ENCODE data around the gene CLCN7. TPM values are rescaled to one million over a fixed set of nuclear protein-coding genes. Genes with fewer than 3 reads are reported as not detected.

The CLCN7 gene
- total and polyA plus RNA-seq, 2 of the 8 experiments (the other 6 are each of a cell fraction or from before 2014, with no cell fraction given): 38.6 to 81.5 TPM

DNA sequence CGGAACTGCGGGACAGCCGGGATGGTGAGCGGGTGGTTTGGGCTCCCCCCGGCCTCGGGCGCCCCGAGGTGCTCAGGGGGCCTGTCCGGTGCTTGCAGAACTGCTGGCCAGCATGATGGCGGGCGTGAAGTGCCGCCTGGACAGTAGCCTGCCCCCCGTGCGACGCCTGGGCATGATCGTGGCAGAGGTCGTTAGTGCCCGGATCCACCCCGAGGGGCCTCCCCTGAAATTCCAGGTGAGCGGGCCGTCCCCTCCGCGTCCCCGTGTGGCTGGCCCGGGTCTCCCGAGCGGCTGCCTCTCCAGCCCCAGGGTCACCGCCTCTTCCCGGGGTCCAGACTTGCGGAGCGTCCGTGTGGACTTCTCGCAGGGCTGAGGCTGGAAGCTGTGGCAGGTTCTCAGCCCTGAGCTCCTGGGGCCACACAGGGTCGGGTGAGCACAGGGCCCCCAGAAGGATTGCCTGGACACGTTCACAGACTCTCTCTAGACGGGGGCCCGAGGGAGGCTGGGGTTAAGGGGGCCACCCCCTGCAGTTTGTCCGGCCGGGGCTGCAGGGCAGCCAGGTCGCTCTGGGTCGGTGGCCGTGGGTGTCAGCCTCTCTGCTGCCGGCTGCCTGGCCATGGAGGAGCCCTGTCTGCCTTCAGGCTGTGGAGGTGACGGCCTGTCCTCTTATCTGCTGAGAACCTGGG, 25.8 kb upstream of the CLCN7 start:
- POLR2A ChIA-PET (ENCODE audit: partially characterized antibody): interaction anchor here (16.8 kb wide), 1 partner anchor 10 kb away, joined by 175 read pairs; no protein-coding TSS in a partner anchor
- H2BK15ac ChIP-seq (ENCODE audit: low read length): no peak overlapping the region

More for the DNA sequence above, 25.8 kb upstream of the CLCN7 start:
- no peak overlapping the region for H3K4me3 ChIP-seq (ENCODE audit: extremely low read depth in 1 of 4, insufficient read depth in 2 of 4, low read depth in 3 of 4, low read length in 4 of 4)
- peaks cover 2 to 7% of the 10 kb centered on the region in 2 experiments for H4K20me1 ChIP-seq (replicated peaks in 1 of 2; ENCODE audit: control insufficient read depth in 1 of 2, insufficient read depth in 2 of 2, low read length in 2 of 2)
- no peak overlapping the region for H2BK20ac ChIP-seq (ENCODE audit: low read length)
- H3K4ac ChIP-seq (replicated peaks; ENCODE audit: insufficient read length, low read depth, low read length): no peak overlapping the region
- H2BK120ac ChIP-seq (replicated peaks; ENCODE audit: low read depth, low read length): no peak overlapping the region
- H3K9me3 ChIP-seq (ENCODE audit: insufficient read depth in 2 of 2, low read depth in 1 of 2, low read length in 1 of 2): no peaks in the 10 kb centered on the region
- 91% methylated on average over 26 of the region's 44 CpGs; no CpG with 5 or more reads in 1 of the 2 experiments for WGBS, 2 experiments (ENCODE audit: extremely low coverage in 1 of 2, insufficient coverage in 1 of 2, insufficient read length in 1 of 2, insufficient replicate concordance in 2 of 2, low coverage in 1 of 2, low lambda C conversion rate in 2 of 2, missing lambda C conversion rate in 1 of 2)
- H3K79me1 ChIP-seq (ENCODE audit: low read depth, low read length): no peaks in the 10 kb centered on the region; the same call in 1 of the 2 replicates
- no peak overlapping the region for H2BK12ac ChIP-seq (ENCODE audit: low read depth, low read length)
- H3K9ac ChIP-seq (replicated peaks in 1 of 4; ENCODE audit: extremely low read depth in 1 of 4, low read depth in 3 of 4, low read length in 3 of 4): no peak overlapping the region
- H3K23ac ChIP-seq (ENCODE audit: insufficient read length): no peak overlapping the region
- H3K79me2 ChIP-seq (ENCODE audit: control insufficient read depth in 1 of 2, insufficient read depth in 2 of 2, low read length in 2 of 2): no peaks in the 10 kb centered on the region; a peak in 1 of 4 replicates
- no peak overlapping the region for H4K8ac ChIP-seq (ENCODE audit: extremely low read depth, insufficient read depth, low read length)
- H3K18ac ChIP-seq (ENCODE audit: extremely low read depth, low read length): no peak overlapping the region
- no peak overlapping the region for H3K4me2 ChIP-seq (ENCODE audit: insufficient read depth in 1 of 2, low read depth in 2 of 2, low read length in 2 of 2)
- H2AK5ac ChIP-seq (ENCODE audit: low read depth, low read length): no peak overlapping the region
- H3K36me3 ChIP-seq (ENCODE audit: control insufficient read depth in 2 of 4, insufficient read depth in 4 of 4, low read length in 3 of 4): peaks cover 13 to 72% (median 31%) of the 10 kb centered on the region in 4 experiments
- H3K14ac ChIP-seq (ENCODE audit: insufficient read length): no peak overlapping the region
- H3K27ac ChIP-seq (ENCODE audit: low read depth, low read length): no peak overlapping the region
- DNase-seq (ENCODE audit: low read depth in 1 of 2, low spot score in 2 of 2) (no peak), FAIRE-seq (no peak)
- TF ChIP-seq SIN3A (conservative IDR thresholded peaks at IDR 0.05 in 1 of 2, IDR thresholded peaks at IDR 0.05 in 1 of 2; ENCODE audit: low read depth in 1 of 2, low read length in 2 of 2): no peak
- TF ChIP-seq TAF1 (IDR thresholded peaks at IDR 0.05; ENCODE audit: low read depth, low read length): no peak
- no peak for TF ChIP-seq CBX8 (IDR thresholded peaks at IDR 0.05; ENCODE audit: borderline replicate concordance, low read depth, low read length)
- no peak for TF ChIP-seq CTBP2 (IDR thresholded peaks at IDR 0.05; ENCODE audit: borderline replicate concordance, insufficient read depth, insufficient read length, low read length)
- TF ChIP-seq, protein P1, sequence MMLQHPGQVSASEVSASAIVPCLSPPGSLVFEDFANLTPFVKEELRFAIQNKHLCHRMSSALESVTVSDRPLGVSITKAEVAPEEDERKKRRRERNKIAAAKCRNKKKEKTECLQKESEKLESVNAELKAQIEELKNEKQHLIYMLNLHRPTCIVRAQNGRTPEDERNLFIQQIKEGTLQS (IDR thresholded peaks at IDR 0.05; ENCODE audit: insufficient read depth, low read depth, low read length): no peak
- no peak for TF ChIP-seq HDAC2 (IDR thresholded peaks at IDR 0.05; ENCODE audit: borderline replicate concordance in 1 of 2, low read depth in 2 of 2, low read length in 2 of 2)
- no peak for TF ChIP-seq SP4 (IDR thresholded peaks at IDR 0.05; ENCODE audit: low read length)
- no peak for TF ChIP-seq HDAC6 (IDR thresholded peaks at IDR 0.05; ENCODE audit: low read depth, low read length)
- no peak for TF ChIP-seq KDM1A (IDR thresholded peaks at IDR 0.05; ENCODE audit: borderline replicate concordance, low read length)
- H4K91ac ChIP-seq (replicated peaks; ENCODE audit: insufficient read length, low read length): no peak overlapping the region
- no peak overlapping the region for H2AFZ ChIP-seq (ENCODE audit: low read length)
- H3K27me3 ChIP-seq (replicated peaks in 1 of 4; ENCODE audit: control insufficient read depth in 3 of 4, extremely low read depth in 1 of 4, insufficient read depth in 3 of 4, low read length in 3 of 4): no peaks in the 10 kb centered on the region
- CTCF ChIA-PET (ENCODE audit: partially characterized antibody): interaction anchor here (1.8 kb wide), 1 partner anchor 10 kb away, joined by 6 read pairs; no protein-coding TSS in a partner anchor
- no peaks in the 10 kb centered on the region for H3K4me1 ChIP-seq (replicated peaks in 1 of 4; ENCODE audit: control insufficient read depth in 3 of 4, insufficient read depth in 4 of 4, low read length in 3 of 4)
- no peak overlapping the region for H2BK5ac ChIP-seq (ENCODE audit: low read depth, low read length)
- no peak overlapping the region for H3K56ac ChIP-seq (replicated peaks; ENCODE audit: insufficient read length, low read depth, low read length)
- no peaks in the 10 kb centered on the region for H3K23me2 ChIP-seq (ENCODE audit: low read depth, low read length)
- H4K5ac ChIP-seq (ENCODE audit: insufficient read length, low read depth, low read length): no peak overlapping the region
